ENCODE results near the gene CTDSPL. TPM values are rescaled to one million over a fixed set of nuclear protein-coding genes. Genes with fewer than 3 reads are reported as not detected.
A peak's percentile ranks its signal among the peaks of the same experiment; 100 is the strongest.

CTDSPL gene
- total RNA-seq, 2 donors from 2014 or later, result 75.0 to 76.7 TPM

GRCh38 chr3:38015485-38015884 lies 153.8 kb downstream of the CTDSPL start:
- Histone ChIP-seq H3K4me3 (no peak overlapping the region), H3K27ac (peak overlapping the region; percentile 66), H3K27me3 (no peaks in the 10 kb centered on the region), H3K9me3 (no peaks in the 10 kb centered on the region), H3K36me3 (peaks cover 7% of the 10 kb centered on the region), H3K4me1 (no peaks in the 10 kb centered on the region), H3K9ac (ENCODE audit: low read depth in 2 of 2, low read length in 2 of 2) (peak overlapping the region in 1 of 2 donors; percentile 35)
- intact Hi-C loops (cut with DNase I), result no loop called here
- peak; percentile 53 for DNase-seq
- TF ChIP-seq CTCF (IDR thresholded peaks at IDR 0.05), result no peak

DNA sequence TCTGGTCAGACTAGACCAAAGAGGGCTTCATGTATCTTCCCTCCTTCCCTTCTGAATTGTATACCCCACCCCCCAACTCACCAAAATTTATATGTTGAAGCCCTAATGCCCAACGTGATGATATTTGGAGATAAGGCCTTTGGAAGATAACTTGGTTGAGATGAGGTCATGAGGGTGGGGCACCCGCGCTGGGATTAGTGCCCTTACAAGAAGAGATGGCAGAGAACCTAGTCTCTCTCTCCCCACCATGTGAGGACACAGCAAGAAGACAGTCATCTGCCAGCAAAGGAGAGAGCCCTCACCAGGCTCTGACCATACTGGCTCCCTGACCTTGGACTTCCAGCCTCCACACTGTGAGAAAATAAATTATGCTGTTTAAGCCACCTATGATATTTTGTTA lies 154.3 kb downstream of the CTDSPL start:
- Histone ChIP-seq H3K9me3 (no peaks in the 10 kb centered on the region), H3K36me3 (peaks cover 7% of the 10 kb centered on the region), H3K9ac (ENCODE audit: low read depth in 2 of 2, low read length in 2 of 2) (peak overlapping the region in 1 of 2 donors; percentile 35), H3K4me1 (no peaks in the 10 kb centered on the region), H3K4me3 (no peak overlapping the region), H3K27ac (peak overlapping the region; percentile 66), H3K27me3 (no peaks in the 10 kb centered on the region)
- no peak for TF ChIP-seq CTCF (IDR thresholded peaks at IDR 0.05)
- no peak for DNase-seq
- intact Hi-C loops (cut with DNase I), result no loop called here

GRCh38 chr3:38016410-38016809 lies 154.7 kb downstream of the CTDSPL start:
- Histone ChIP-seq H3K9me3 (no peaks in the 10 kb centered on the region), H3K27me3 (no peaks in the 10 kb centered on the region), H3K36me3 (peaks cover 7% of the 10 kb centered on the region), H3K4me1 (no peaks in the 10 kb centered on the region), H3K4me3 (no peak overlapping the region), H3K9ac (ENCODE audit: low read depth in 2 of 2, low read length in 2 of 2) (no peak overlapping the region), H3K27ac (peak overlapping the region; percentile 66)
- TF ChIP-seq CTCF (IDR thresholded peaks at IDR 0.05), result no peak
- intact Hi-C loops (cut with DNase I), result no loop called here
- DNase-seq, result no peak

DNA sequence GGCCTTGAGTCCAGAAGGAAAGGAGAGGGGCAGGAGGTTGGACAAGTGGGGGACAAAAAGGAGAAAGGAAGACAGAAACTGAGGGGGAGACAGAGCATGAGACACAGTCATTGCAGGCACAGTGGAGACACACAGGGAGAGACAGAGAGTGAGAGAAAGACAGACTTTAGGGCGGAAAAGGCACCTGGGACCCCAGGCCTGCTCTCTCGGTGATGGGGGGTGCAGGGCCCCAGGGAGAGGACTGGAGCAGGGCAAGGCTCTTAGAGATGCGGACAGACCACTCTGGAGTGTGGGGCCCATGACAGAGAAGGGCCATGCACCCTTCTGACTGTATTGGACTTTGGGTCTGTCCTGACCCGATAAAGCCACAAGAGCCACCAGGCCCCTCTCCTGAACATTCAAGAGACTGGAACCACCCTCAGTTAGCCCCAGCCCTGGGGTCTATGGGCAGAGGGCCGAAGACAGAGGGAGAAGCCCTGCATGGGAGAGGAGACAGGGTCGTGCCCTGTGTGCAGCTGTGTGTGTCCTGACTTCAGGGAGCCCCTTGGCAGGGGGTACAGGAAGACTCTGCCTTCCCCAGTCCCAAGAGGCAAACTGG lies 155.3 kb downstream of the CTDSPL start:
- intact Hi-C loops (cut with DNase I), result no loop called here
- Histone ChIP-seq H3K27me3 (no peaks in the 10 kb centered on the region), H3K4me3 (no peak overlapping the region), H3K27ac (no peak overlapping the region), H3K9ac (ENCODE audit: low read depth in 2 of 2, low read length in 2 of 2) (no peak overlapping the region), H3K36me3 (peaks cover 7% of the 10 kb centered on the region), H3K4me1 (no peaks in the 10 kb centered on the region), H3K9me3 (no peaks in the 10 kb centered on the region)
- no peak for TF ChIP-seq CTCF (IDR thresholded peaks at IDR 0.05)
- DNase-seq, result no peak

GRCh38 chr3:38017445-38018295 lies 156.0 kb downstream of the CTDSPL start:
- Histone ChIP-seq H3K9me3 (no peaks in the 10 kb centered on the region), H3K9ac (ENCODE audit: low read depth in 2 of 2, low read length in 2 of 2) (no peak overlapping the region), H3K27ac (no peak overlapping the region), H3K27me3 (no peaks in the 10 kb centered on the region), H3K36me3 (peaks cover 7% of the 10 kb centered on the region), H3K4me3 (no peak overlapping the region), H3K4me1 (no peaks in the 10 kb centered on the region)
- DNase-seq, result no peak
- intact Hi-C loops (cut with DNase I), result no loop called here
- TF ChIP-seq CTCF (IDR thresholded peaks at IDR 0.05), result no peak
